NCI-H2171 treated with DMSO at 0.1 percent for 48 hours (cell line): ENCODE measurements around the gene FHL2.

Experiments
- DNase-seq: peaks from one replicate; lab custom pipeline; 2025; lab: John Stamatoyannopoulos, UW

Gene FHL2

DNA sequence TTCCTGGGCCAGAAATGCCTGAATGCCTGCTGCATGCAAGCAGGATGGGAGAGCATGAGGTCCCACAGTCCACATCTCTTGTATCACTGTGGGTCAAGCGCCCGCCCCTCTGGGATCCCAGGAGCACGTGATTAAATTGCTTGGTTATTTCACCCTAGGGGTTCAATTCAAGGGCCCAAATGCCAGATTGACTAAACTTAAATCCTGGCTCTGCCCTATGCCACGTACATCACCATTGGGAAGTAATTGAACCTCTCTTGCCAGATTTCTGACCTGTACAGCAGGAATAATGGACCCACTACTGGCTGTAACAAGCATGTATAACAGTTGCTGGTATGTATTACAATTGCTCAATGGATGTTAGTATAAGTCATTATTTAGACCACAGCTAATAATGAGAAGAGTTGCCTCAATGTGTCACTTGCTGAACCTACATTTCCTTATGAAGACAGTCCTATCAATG lies 19.9 kb downstream of the FHL2 start:
- DNase-seq, result no peak

GRCh38 chr2:105378276-105378840 lies 20.5 kb downstream of the FHL2 start:
- DNase-seq, result no peak

- no peak for DNase-seq
These were observed 21.0 kb downstream of the FHL2 start for GRCh38 chr2:105377871-105378270.

GRCh38 chr2:105376789-105377240 lies 22.0 kb downstream of the FHL2 start:
- DNase-seq, result no peak

GRCh38 chr2:105376010-105376409 lies 22.8 kb downstream of the FHL2 start:
- no peak for DNase-seq

DNA sequence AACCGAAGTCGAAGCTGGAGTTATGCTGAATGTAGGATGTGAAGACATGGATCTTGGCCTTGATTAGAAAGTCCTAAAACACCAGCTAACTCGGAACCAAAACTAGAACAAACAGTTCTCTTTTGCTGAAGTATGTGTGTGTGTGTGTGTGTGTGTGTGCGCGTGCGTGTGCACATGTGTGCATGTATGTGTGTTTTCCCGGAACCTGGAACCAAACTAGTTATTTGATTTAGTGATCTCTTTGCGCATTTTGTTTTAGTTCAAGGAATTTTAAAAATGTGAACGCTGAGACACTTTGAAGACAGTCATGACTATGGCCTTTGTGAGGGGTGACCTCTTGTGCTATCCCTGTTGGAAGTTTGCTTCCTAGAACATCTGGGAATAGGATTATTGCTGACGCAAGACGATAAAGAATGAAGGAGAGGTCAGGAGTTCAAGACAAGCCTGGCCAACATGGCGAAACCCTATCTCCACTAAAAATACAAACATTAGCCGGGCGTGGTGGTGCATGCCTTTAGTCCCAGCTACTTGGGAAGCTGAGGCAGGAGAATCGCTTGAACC lies 23.8 kb downstream of the FHL2 start:
- no peak for DNase-seq

- DNase-seq, result no peak
These were observed 24.9 kb downstream of the FHL2 start for GRCh38 chr2:105373895-105374401.

DNA sequence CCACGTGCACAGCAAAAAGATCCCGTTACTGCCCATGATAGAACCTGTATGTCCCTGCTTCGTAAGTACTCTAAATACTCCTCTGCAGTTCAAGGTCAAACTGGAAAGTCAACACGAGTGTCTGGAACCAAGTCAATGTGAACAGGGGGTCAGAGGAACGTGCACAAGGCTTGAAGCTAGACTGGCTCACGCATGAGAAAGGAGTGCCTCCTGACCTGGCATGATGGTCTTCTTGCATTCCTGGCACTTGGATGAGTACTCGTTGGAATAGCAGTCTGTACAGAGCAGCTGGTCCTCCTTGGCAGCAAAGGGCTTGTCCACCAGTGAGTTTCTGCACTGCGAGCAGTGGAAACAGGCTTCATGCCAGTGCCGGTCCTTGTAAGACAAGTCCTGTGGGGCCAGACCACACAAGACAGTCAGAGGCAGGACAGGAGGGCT lies 25.5 kb downstream of the FHL2 start:
- no peak for DNase-seq

- DNase-seq, result no peak
These were observed 27.0 kb downstream of the FHL2 start for GRCh38 chr2:105371810-105372209.

DNA sequence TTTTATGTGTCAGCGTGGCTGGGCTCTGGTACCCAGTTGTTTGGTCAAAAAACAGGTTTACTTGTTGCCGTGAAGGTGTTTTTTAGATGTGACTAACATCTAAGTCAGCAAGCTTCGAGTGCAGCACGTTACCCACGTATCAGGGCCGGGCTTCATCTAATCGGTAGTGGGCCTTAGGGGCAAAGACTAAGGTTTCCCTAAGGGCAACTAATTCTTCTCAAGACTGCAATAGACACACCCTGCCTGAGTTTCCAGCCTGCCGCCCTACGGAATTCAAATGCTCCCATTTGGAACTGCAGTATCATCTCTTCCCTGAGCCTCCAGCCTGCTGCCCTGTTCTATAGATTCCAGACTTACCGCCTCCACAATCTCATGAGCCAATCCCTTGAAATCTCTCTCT lies 27.7 kb downstream of the FHL2 start:
- no peak for DNase-seq

DNA sequence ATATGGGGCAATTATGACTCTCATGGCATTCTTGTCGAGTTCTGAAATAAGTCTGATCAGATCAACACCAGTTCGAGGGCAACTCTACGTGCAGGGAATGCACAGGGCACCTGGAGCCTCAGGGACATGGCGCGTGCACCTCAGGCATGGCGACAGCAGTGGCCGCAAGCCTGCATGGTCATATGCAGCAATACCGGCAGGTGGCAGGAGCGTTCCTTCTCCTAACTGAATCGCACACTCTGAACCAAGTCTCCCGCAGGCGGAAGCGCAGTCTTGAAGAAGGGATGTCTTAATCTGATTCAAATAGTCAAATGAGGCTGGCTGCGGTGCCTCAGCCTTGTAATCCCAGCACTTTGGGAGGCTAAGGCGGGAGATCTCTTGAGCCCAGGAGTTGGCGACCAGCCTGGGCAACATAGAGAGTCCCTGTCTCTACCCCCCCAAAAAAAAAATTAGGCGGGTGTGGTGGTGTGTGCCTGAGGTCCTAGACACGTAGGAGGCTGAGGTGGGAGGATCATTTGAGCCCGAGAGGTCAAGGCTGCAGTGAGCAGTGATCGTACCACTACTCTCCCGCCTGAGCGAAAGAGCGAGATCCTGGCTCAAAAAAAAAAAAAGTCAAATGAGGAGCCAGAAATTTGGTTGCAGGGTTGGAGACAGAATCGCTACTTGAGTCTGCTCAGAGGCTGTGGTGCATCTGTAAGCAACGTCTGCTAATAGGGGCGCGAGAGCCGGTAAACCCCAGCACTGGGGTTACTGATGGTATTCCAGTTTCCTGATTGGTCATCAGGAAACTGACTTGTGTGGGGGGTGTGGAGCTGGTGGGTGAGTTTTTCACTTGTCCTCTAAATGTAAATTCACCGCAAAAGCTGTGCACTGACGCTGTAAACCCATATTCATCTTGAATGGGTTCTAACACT lies 28.8 kb downstream of the FHL2 start:
- DNase-seq, result peak; percentile 85

GRCh38 chr2:105368759-105369408 lies 30.0 kb downstream of the FHL2 start:
- DNase-seq, result no peak

DNA sequence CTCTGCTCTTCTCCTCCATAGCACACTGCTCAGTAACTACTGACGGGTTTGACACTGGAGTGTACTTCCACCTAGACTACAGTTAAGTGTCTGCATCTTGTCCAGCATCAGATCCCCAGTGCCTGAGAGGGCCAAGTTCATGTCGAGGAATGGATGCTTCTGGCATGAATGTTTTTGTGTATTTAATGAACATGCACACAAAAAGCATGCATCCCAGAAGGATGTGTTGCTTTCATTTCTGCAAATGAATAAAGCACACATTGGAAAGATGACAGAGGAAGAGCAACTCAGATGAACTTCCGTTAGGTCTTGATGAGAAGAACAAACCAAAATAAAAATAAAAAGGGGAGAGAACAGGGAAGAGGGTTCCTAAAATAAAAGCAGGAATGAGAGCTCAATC lies 33.6 kb downstream of the FHL2 start:
- no peak for DNase-seq

GRCh38 chr2:105364436-105365139 lies 34.3 kb downstream of the FHL2 start:
- no peak for DNase-seq

GRCh38 chr2:105362862-105363591 lies 35.8 kb downstream of the FHL2 start:
- no peak for DNase-seq

- no peak for DNase-seq
These were observed 37.6 kb downstream of the FHL2 start for GRCh38 chr2:105361102-105361889.

DNA sequence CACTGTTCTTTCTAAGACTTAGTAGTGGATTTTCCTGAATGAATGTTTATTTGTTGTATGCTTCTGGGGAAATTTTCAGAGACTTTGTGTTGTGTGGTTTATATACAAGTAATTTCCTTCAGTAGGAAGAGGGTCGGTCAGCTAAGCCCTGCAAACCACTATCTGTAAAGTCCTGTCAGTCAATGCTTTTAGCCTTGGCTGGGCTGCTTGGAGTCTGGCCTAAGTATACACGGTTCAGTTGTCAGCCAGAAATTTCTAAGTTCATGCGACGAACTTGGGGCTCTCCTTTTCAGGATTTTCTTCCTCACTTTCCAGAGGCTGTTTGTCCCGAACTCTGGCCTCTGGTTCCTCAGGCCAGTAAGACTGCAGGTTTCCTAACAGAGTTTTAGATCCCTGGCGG lies 40.3 kb downstream of the FHL2 start:
- no peak for DNase-seq

DNA sequence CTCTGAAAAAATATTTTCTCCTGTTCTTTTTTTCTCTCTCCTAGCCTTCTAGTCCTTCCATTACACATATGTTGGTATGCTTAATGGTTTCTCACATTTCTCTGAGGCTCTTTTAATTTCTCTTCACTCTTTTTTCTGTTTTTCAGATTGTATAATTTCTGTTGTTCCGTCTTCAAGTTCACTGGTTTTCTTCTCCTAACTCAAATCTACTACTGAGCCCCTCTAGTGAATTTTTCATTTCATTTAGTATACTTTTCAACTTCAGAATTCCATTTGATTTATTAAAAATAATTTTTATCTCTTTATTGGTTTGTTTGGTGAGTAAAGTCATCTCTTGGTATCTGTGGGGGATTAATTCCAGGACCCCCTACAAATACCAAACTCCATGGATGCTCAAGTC lies 41.7 kb downstream of the FHL2 start:
- no peak for DNase-seq

DNA sequence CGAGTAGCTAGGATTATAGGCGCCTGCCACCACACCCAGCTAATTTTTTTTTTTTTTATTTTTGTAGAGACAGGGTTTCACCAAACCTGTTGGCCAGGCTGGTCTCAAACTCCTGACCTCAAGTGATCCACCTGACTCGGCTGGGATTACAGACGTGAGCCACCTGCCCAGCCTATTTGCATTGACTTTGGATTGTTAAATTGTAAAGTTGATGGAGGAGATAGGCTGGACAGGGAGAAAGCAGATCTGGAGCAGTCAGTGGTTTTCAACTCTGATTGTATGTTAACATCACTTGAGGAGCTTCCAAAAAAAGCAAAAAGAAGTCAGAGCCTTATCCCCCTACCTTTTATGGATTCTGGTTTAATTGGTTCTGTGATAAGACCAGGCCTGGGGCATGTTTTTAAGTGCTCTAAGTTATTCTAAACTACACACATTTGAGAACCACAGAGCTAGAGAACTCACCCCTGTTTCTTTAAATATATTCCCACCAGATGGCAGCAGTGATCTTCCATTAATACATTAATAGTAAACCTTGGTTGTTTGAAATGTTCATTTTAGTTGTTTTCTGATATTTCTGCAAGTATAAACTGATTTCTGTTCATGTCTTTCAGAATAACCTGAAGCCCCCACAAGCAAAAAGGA lies 54.0 kb downstream of the FHL2 start:
- peak; percentile 53 for DNase-seq

GRCh38 chr2:105339414-105339813 lies 59.4 kb downstream of the FHL2 start:
- no peak for DNase-seq
